Central memory CD8-positive, alpha-beta T cell (primary cell): ENCODE measurements around the gene OSBPL2.

ENCODE experiments used
- ATAC-seq: fragments of 150-1000 bp; cut with Tn5 transposase; replicated peaks from 2 replicates; pipeline ENCODE4 v1.10.0; 2022; ENCODE audit warnings: mild to moderate bottlenecking, moderate FRiP score, moderate number of reproducible peaks; ENCODE audit not compliant: poor library complexity, severe bottlenecking; ENCODE audit errors: extremely low read depth
- DNase-seq, 2 donors: peaks; one replicate each; pipeline ENCODE4 v3.0.0; 2021; ENCODE audit warnings: low spot score in 2 of 2
- H3K27ac Mint-ChIP-seq: one replicate; pipeline ENCODE4 v1.8.0; 2022; ENCODE audit warnings: low read depth, mild to moderate bottlenecking, moderate library complexity, mixed read lengths
- H3K27me3 Mint-ChIP-seq: one replicate; pipeline ENCODE4 v1.8.0; 2022; ENCODE audit warnings: mixed read lengths
- H3K36me3 Mint-ChIP-seq: one replicate; pipeline ENCODE4 v1.8.0; 2022; ENCODE audit warnings: mild to moderate bottlenecking, moderate library complexity, mixed read lengths; ENCODE audit not compliant: insufficient read depth
- H3K4me1 Mint-ChIP-seq: one replicate; pipeline ENCODE4 v1.8.0; 2022; ENCODE audit warnings: mixed read lengths
- H3K4me3 Mint-ChIP-seq: one replicate; pipeline ENCODE4 v1.8.0; 2022; ENCODE audit warnings: mild to moderate bottlenecking, moderate library complexity, mixed read lengths
- H3K9me3 Mint-ChIP-seq: one replicate; pipeline ENCODE4 v1.8.0; 2022; ENCODE audit warnings: mixed read lengths

The OSBPL2 gene

DNA sequence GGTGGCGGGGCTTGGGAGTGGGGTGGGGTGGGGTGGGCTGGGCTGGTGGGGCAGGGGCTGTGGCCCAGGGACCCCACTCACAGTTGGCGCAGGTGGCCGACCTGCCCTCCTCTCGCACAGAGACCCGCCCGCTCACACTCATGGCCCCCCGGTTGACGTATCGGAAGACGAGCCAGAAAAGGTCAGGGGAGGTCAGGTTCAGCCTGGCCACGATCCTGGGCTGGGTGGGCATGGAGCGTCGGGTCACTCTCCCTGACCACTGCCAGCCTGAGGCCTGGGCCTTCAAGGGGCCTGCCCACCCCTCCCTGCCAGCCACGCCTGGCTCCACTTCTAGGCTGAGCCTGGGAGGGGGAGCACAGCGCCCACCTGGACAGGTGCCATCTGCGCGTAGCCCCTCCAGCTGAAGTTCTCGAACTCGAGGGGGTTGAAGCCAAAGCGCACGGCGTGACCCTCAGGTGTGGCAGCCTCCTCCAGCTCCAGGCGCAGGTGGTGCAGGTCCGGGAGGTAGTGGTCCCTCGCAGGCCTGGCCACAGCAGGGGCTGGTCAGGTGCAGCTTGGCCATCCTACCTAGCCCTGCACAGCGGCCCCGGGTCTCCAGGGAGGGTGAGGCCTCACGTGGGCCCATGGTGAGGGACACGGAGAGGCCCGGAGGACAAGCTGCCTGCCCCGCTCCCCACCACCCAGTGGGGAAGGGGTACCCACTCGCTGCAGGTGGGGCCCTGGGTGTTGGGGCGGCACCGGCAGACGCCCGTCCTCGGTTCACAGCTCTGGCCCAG is 95.7 kb downstream of the OSBPL2 start:
- H3K4me3 Mint-ChIP-seq, result no peak overlapping the region
- H3K27ac Mint-ChIP-seq, result no peak overlapping the region
- no peaks in the 10 kb centered on the region for H3K9me3 Mint-ChIP-seq
- ATAC-seq, result no peak
- H3K4me1 Mint-ChIP-seq, result peaks cover 5% of the 10 kb centered on the region
- no peaks in the 10 kb centered on the region for H3K36me3 Mint-ChIP-seq
- peaks cover 33% of the 10 kb centered on the region for H3K27me3 Mint-ChIP-seq
- DNase-seq, result no peak

GRCh38 chr20:62334881-62335280 is 96.6 kb downstream of the OSBPL2 start:
- no peaks in the 10 kb centered on the region for H3K36me3 Mint-ChIP-seq
- DNase-seq (no peak), ATAC-seq (no peak)
- H3K4me3 Mint-ChIP-seq, result no peak overlapping the region
- peaks cover 5% of the 10 kb centered on the region for H3K4me1 Mint-ChIP-seq
- no peak overlapping the region for H3K27ac Mint-ChIP-seq
- H3K27me3 Mint-ChIP-seq, result peaks cover 42% of the 10 kb centered on the region
- H3K9me3 Mint-ChIP-seq, result no peaks in the 10 kb centered on the region

DNA sequence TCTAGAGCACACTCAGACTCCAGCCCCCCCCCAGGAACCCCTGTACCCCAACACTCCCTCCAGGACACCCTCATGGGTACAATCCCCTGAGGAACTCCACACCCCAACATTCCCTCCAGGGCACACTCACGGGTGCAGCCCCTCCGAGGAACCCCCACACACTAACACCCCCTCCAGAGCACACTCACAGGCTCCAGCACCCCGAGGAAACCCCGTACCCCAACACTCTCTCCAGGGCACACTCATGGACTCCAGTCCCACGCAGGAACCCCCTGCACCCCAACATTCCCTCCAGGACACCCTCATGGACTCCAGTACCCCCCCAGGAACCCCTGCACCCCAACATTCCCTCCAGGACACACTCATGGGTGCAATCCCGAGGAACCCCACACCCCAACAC is 97.2 kb downstream of the OSBPL2 start:
- Mint-ChIP-seq H3K27me3 (peaks cover 44% of the 10 kb centered on the region), H3K4me3 (no peak overlapping the region), H3K9me3 (no peaks in the 10 kb centered on the region), H3K36me3 (no peaks in the 10 kb centered on the region), H3K4me1 (peaks cover 5% of the 10 kb centered on the region), H3K27ac (no peak overlapping the region)
- ATAC-seq (no peak), DNase-seq (no peak)

- Mint-ChIP-seq H3K27ac (no peak overlapping the region), H3K4me1 (peaks cover 5% of the 10 kb centered on the region), H3K36me3 (no peaks in the 10 kb centered on the region), H3K27me3 (peaks cover 46% of the 10 kb centered on the region), H3K9me3 (no peaks in the 10 kb centered on the region), H3K4me3 (no peak overlapping the region)
- DNase-seq (no peak), ATAC-seq (no peak)
Observed at GRCh38 chr20:62336329-62336728, 98.0 kb downstream of the OSBPL2 start.

GRCh38 chr20:62336775-62337557 is 98.6 kb downstream of the OSBPL2 start:
- H3K36me3 Mint-ChIP-seq, result no peaks in the 10 kb centered on the region
- H3K4me1 Mint-ChIP-seq, result peaks cover 5% of the 10 kb centered on the region
- no peak for DNase-seq
- no peak overlapping the region for H3K4me3 Mint-ChIP-seq
- no peaks in the 10 kb centered on the region for H3K9me3 Mint-ChIP-seq
- no peak for ATAC-seq
- H3K27me3 Mint-ChIP-seq, result peaks cover 52% of the 10 kb centered on the region
- no peak overlapping the region for H3K27ac Mint-ChIP-seq

DNA sequence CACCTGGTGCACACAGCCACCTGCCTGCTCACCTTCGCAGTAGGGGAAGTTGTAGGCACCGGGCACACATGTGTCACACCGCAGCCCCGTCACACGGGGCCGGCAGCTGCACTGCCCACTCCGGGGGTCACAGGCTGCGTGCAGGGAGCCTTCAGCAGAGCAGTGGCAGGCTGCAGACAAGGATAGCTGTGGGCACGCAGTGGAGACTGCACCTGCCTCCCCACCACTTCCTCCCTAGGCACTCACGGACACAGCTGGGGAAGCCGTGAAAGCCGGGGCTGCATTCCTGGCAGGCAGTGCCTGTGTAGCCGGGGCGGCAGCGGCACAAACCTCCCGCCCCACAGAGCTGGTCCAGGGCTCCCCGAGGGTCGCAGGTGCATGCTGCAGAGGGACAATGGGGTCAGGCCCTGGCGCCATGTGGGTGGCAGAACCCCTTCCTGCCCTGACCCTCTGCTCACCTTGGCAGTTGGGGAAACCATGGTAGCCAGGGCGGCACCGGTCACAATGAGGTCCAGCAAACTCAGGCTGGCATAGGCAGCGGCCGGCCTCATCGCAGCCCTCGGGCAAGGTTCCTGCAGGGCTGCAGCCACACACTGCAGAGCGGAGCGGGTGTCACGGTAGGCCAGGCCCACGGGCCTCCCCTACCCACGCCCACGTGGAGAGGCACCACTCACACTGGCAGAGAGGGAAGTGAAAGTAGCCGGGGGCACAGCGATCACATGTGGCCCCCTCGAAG is 99.4 kb downstream of the OSBPL2 start:
- no peak overlapping the region for H3K4me3 Mint-ChIP-seq
- peak; percentile 28 for ATAC-seq

DNA sequence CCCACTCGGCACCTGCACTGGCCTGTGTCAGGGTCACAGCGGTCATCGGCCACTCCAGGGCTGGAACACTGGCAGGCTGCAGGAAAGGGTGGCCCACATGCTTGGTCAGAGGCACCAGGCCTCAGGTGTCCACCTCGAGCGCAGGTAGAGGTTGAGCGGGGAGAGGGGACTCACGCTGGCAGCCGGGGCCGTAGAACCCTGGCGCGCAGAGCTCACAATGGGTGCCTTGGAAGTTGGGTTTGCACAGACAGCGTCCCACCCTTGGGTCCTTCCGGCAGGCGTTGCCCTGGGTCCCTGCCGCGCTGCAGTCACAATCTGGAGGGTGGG is 99.9 kb downstream of the OSBPL2 start:
- ATAC-seq, result no peak
- H3K4me1 Mint-ChIP-seq, result peaks cover 5% of the 10 kb centered on the region
- no peak overlapping the region for H3K27ac Mint-ChIP-seq

More for the DNA sequence above, 99.4 kb downstream of the OSBPL2 start:
- Mint-ChIP-seq H3K27ac (no peak overlapping the region), H3K9me3 (no peaks in the 10 kb centered on the region), H3K27me3 (peaks cover 53% of the 10 kb centered on the region), H3K36me3 (no peaks in the 10 kb centered on the region), H3K4me1 (peaks cover 5% of the 10 kb centered on the region)
- no peak for DNase-seq

GRCh38 chr20:62339647-62340062 is 101.3 kb downstream of the OSBPL2 start:
- ATAC-seq (no peak), DNase-seq (no peak)
- Mint-ChIP-seq H3K9me3 (no peaks in the 10 kb centered on the region), H3K27ac (no peak overlapping the region), H3K4me3 (no peak overlapping the region), H3K36me3 (no peaks in the 10 kb centered on the region), H3K27me3 (peaks cover 53% of the 10 kb centered on the region), H3K4me1 (peaks cover 5% of the 10 kb centered on the region)

More for the DNA sequence above, 99.9 kb downstream of the OSBPL2 start:
- no peak for DNase-seq
- Mint-ChIP-seq H3K36me3 (no peaks in the 10 kb centered on the region), H3K9me3 (no peaks in the 10 kb centered on the region), H3K4me3 (no peak overlapping the region), H3K27me3 (peaks cover 53% of the 10 kb centered on the region)

DNA sequence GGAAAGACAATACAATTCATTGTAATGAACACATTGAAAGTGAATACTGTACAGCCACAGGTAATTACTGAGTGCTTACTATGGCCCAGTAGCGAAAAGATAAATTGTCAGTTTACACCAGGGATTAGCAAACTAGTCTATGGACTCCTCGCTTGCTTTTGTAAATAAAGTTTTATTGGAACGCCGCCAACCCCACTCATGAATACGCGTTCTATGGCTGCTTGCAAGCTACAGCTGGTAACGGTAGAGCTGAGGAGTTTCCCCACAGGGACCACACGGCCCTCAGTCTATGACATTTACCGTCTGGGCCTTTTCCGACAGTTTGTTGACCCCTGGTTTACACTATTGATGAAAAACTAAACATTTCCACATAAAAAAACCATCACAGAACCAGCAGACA is 104.6 kb downstream of the OSBPL2 start:
- Mint-ChIP-seq H3K27me3 (peaks cover 25% of the 10 kb centered on the region), H3K4me1 (no peaks in the 10 kb centered on the region), H3K36me3 (no peaks in the 10 kb centered on the region), H3K27ac (no peak overlapping the region), H3K9me3 (no peaks in the 10 kb centered on the region), H3K4me3 (no peak overlapping the region)
- DNase-seq (no peak), ATAC-seq (no peak)

- no peak overlapping the region for H3K27ac Mint-ChIP-seq
- no peaks in the 10 kb centered on the region for H3K36me3 Mint-ChIP-seq
- peaks cover 19% of the 10 kb centered on the region for H3K27me3 Mint-ChIP-seq
- ATAC-seq (no peak), DNase-seq (no peak)
- H3K4me3 Mint-ChIP-seq, result no peak overlapping the region
- no peaks in the 10 kb centered on the region for H3K4me1 Mint-ChIP-seq
- H3K9me3 Mint-ChIP-seq, result peaks cover 6% of the 10 kb centered on the region
Observed at GRCh38 chr20:62344092-62344491, 105.8 kb downstream of the OSBPL2 start.

- peaks cover 6% of the 10 kb centered on the region for H3K9me3 Mint-ChIP-seq
- no peak overlapping the region for H3K4me3 Mint-ChIP-seq
- DNase-seq, result no peak
- no peak overlapping the region for H3K27ac Mint-ChIP-seq
- no peaks in the 10 kb centered on the region for H3K36me3 Mint-ChIP-seq
- no peaks in the 10 kb centered on the region for H3K4me1 Mint-ChIP-seq
- H3K27me3 Mint-ChIP-seq, result peaks cover 12% of the 10 kb centered on the region
- no peak for ATAC-seq
Observed at GRCh38 chr20:62344782-62345181, 106.5 kb downstream of the OSBPL2 start.
